8988T (cell line): Measurements from ENCODE around the gene IL2RA.
"Not testable (repeated sequence)": the region's sequence is repeated elsewhere in the genome, so short reads cannot be mapped to it uniquely, and the experiment has no call there.

Experiments used
- DNase-seq: peaks from one replicate; pipeline ENCODE4 v3.0.0; 2011

The IL2RA gene

DNA sequence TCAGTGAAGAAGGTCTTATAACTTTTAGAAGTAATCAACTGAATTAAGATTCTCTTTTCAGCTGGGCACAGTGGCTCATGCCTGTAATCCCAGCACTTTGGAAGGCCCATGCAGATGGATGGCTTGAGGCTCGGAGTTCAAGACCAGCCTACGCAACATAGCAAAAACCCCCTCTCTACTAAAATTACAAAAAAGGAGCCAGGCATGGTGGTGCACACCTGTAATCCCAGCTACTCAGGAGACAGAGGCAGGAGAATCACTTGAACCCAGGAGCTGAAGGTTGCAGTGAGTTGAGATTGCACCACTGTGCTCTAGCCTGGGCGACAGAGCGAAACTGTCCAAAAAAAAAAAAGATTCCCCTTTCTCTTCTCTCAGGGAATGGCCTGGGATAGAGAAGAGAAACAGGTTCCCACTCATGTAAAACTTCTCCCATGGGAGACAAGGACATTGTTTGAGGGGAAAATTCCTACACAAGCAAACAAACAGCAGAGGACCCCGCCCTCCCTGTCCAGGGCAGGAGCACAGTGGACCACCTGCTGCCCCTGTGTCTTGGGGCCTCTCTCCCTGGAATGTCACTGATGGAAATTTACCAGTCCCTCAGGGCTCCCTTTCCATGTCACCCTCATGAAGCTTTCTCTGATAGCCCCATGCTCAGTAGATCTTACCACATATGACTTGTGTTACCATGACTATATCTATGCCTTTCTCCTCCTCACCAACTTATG is 5.6 kb downstream of the IL2RA start:
- no peak for DNase-seq

DNA sequence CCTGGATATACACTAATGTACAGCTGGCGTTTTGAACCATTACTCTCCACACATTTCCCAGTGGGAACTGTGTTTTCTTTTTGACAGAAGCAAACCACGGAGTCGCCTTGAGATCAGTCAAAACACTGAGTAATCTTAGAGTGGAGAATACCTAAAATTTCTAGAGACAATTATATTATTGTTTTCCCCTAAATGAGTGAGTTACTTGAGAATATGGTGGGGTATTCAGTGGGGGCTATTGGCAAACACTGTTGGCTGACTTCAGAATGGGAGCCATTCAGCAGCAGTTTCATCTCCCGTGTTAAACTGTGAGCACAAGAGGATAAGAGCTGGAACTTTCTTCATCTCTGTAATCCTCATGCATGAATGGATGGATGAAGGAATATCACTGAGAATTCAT is 6.2 kb downstream of the IL2RA start:
- no peak for DNase-seq

- DNase-seq: no peak
Observed at GRCh38 chr10:6054884-6055283, 7.3 kb downstream of the IL2RA start.

DNA sequence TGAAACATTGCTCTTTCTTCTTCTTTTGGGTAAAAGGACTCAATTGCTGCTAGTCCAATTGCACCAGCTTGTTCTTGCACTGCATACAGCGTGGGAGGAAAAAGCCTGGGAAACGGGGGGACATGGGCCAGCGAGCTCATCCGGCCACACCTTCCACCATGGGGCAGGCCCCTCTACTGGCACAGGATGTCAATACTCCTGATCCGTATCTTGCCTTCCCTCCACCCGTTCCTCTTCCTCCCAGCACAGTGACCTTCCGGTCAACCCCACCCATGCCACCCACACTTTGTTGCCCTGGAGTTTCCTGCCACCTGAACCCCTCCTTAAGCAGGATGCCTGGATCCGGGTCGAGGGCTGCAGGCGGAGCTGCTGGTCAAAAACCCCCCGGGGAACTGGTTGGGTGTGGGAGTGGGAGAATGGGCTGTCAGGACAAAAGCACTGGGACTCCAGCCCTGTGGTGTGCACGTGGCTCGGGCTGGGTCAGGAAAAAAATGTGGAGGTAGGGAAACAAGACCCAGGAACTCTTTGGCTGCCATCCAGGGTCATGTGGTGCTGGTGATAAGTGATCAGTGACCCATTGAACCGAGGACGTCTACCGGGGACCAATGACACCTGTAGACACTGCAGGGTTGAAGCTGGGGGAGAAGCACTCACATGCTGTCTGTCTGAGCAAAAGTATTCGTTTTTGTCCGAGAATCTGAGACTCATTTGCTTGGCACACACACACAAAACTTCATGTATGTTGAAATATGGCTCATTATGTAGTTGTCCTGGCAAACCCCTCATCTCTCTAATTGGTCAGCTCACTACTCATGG is 8.1 kb downstream of the IL2RA start:
- DNase-seq: no peak

DNA sequence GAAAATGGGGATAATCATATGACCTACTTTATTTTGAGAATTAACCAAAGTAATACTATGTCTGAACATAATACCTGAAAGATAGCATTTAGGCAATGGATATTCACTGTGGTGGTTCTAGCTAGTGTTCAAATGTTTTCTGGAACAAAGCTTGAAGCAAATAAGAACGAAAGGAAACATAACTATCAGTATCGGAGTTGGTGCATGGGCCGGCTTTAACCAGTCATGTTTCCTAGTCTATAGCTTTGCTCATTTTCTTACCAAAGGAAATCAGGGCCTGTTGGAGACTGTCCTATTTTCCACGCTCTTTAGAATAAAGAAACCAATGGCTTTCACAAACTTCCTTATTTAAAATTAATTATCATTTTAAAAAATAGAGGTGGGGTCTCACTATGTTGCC is 8.9 kb downstream of the IL2RA start:
- DNase-seq: no peak

GRCh38 chr10:6052247-6053221 is 9.6 kb downstream of the IL2RA start:
- DNase-seq: no peak

GRCh38 chr10:6050801-6051445 is 11.2 kb downstream of the IL2RA start:
- peak; percentile 50 for DNase-seq

DNA sequence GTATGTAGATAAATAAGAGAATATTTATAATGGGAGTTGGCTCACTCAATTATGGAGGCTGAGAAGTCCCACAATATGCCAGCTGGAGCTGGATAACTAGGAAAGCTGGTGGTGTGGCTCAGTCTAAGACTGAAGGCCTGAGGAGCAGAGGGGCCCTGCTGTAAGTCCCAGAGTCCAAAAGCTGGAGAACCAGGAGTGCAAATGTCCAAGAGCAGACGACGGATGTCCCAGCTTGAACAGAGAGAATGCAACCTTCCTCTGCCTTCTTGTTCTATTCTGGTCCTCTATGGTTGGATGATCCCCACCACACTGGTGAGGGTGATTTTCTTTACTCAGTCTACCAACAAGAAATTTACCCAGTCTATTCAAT is 13.2 kb downstream of the IL2RA start:
- no peak for DNase-seq

GRCh38 chr10:6048281-6049030 is 13.7 kb downstream of the IL2RA start:
- no peak for DNase-seq

- DNase-seq: no peak
Observed at GRCh38 chr10:6047847-6048246, 14.3 kb downstream of the IL2RA start.

- no peak for DNase-seq
Observed at GRCh38 chr10:6046773-6047611, 15.2 kb downstream of the IL2RA start.

GRCh38 chr10:6045878-6046772 is 16.0 kb downstream of the IL2RA start:
- no peak for DNase-seq

- DNase-seq: no peak
Observed at GRCh38 chr10:6045314-6045848, 16.8 kb downstream of the IL2RA start.

GRCh38 chr10:6044751-6045313 is 17.3 kb downstream of the IL2RA start:
- DNase-seq: no peak

DNA sequence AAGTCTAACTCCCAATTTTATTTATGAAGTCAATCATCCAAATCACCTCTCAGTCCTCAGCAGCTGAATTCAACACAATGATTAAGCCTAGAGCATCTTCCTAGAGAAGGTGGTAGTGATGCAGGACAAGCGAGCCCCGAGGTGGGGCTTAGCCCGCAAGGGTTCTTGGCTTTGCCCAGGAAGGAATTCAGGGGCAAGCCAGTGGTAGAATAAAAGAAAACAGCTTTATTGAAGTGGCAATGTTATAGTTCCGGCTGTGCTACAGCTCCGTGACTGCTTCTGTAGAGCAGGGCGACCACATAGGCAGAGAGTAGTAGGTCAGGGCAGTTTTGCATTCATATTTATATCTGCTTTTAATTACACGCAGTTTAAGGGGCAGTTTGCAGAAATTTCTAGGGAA is 18.1 kb downstream of the IL2RA start:
- DNase-seq: no peak

DNA sequence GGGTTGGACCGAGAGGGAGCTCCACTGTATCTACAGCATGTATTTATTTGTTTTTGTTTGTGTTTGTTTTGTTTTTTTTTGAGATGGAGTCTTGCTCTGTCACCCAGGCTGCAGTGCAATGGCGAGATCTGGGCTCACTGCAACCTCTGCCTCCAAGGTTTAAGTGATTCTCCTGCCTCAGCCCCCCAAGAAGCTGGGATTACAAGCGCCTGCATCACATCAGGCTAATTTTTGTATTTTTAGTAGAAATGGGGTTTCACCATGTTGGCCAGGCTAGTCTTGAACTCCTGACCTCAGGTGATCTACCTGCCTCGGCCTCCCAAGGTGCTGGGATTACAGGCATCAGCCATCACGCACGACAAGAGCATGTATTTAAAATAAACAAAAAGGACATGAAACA is 18.8 kb downstream of the IL2RA start:
- not testable (repeated sequence) for DNase-seq

GRCh38 chr10:6040205-6040604 is 22.0 kb downstream of the IL2RA start:
- no peak for DNase-seq

- DNase-seq: no peak
Observed at GRCh38 chr10:6039711-6040110, 22.5 kb downstream of the IL2RA start.

DNA sequence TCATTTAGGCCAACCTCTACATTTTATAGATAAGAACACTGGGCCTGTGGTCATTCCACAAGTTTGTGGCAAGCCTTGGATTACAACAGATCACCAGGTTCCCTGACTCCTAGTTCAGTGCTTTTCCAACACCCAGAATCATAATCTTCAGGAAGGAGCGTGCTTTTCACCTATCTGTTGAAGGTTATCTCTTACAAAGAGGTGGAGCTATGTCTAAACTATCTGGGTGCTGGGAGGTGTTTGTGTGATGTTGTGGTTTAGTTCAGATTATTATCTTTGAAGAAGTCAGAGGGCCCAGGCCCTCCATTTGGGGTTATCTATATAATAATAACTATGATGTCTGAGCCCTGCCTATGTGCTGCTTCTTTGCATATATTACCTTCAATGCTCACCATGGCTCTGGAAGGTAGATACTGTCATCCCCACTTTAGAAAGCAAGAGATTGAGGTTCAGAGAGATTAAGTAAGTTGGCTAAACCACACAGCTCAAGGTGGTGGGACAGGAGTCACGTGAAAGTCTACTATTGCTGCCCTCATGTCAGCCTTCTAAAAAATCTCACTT is 24.0 kb downstream of the IL2RA start:
- no peak for DNase-seq
